CD14-positive monocyte (primary cell): ENCODE measurements around the gene SNX25. TPM values are rescaled to one million over a fixed set of nuclear protein-coding genes. Genes with fewer than 3 reads are reported as not detected.

Source experiments
- DNase-seq, 3 donors: peaks; one replicate each; pipeline ENCODE4 v3.0.0-alpha.2; 2011 to 2022
- H2AFZ ChIP-seq: 2 replicates; pipeline ENCODE4 v1.6.0; 2012; ENCODE audit warnings: mild to moderate bottlenecking, low read depth, low read length, inconsistent platforms; ENCODE audit not compliant: insufficient read depth, poor library complexity, severe bottlenecking
- H3K27ac ChIP-seq, 2 donors: 1 replicate in 1 of 2; 2 replicates in 1 of 2; pipeline ENCODE4 v1.5.1; 2012 to 2013; ENCODE audit warnings: low read length in 2 of 2, control low read depth in 1 of 2, inconsistent platforms in 1 of 2, low read depth in 1 of 2, mild to moderate bottlenecking in 1 of 2
- H3K27me3 ChIP-seq, 2 donors: one replicate each; pipeline versions ENCODE4 v1.6.0 to v1.6.1; 2011 to 2013; ENCODE audit warnings: low read length in 2 of 2; ENCODE audit not compliant: control insufficient read depth in 2 of 2, insufficient read depth in 2 of 2
- H3K36me3 ChIP-seq, 2 donors: replicated peaks in 1 of 2; 1 replicate in 1 of 2; 2 replicates in 1 of 2; pipeline versions ENCODE4 v1.5.1 to v1.6.1; 2012 to 2013; ENCODE audit warnings: low read length in 2 of 2, control low read depth in 1 of 2, inconsistent platforms in 1 of 2, mild to moderate bottlenecking in 1 of 2; ENCODE audit not compliant: insufficient read depth in 2 of 2, control insufficient read depth in 1 of 2
- H3K4me1 ChIP-seq, 2 donors: 1 replicate in 1 of 2; 2 replicates in 1 of 2; pipeline versions ENCODE4 v1.5.1 to v1.6.1; 2012 to 2013; ENCODE audit warnings: low read length in 2 of 2, control low read depth in 1 of 2, inconsistent platforms in 1 of 2, mild to moderate bottlenecking in 1 of 2, moderate library complexity in 1 of 2; ENCODE audit not compliant: insufficient read depth in 2 of 2, control insufficient read depth in 1 of 2
- H3K4me2 ChIP-seq: replicated peaks from 2 replicates; pipeline ENCODE3; 2012; ENCODE audit warnings: low read length, moderate library complexity, mild to moderate bottlenecking; ENCODE audit not compliant: poor library complexity, severe bottlenecking; ENCODE audit errors: extremely low read depth
- H3K4me3 ChIP-seq, 3 experiments: fragments of 200-600 bp in 1 of 3; sonication (generic) in 1 of 3; replicated peaks in 1 of 3; 1 replicate in 2 of 3; 2 replicates in 1 of 3; pipeline ENCODE4 v1.5.1; 2011 to 2013; ENCODE audit warnings: low read length in 3 of 3, mild to moderate bottlenecking in 3 of 3, control low read depth in 2 of 3, low read depth in 2 of 3, inconsistent platforms in 1 of 3, moderate library complexity in 1 of 3
- H3K79me2 ChIP-seq: 2 replicates; pipeline ENCODE4 v1.6.0; 2012; ENCODE audit warnings: mild to moderate bottlenecking, control low read depth, inconsistent platforms, low read length, moderate library complexity; ENCODE audit not compliant: insufficient read depth
- H3K9ac ChIP-seq: 2 replicates; pipeline ENCODE4 v1.6.0; 2017; ENCODE audit warnings: low read length, mild to moderate bottlenecking; ENCODE audit not compliant: insufficient read depth, poor library complexity, severe bottlenecking
- H3K9me3 ChIP-seq, 2 donors: replicated peaks in 1 of 2; 1 replicate in 1 of 2; 2 replicates in 1 of 2; pipeline versions ENCODE4 v1.5.1 to v1.6.1; 2012 to 2013; ENCODE audit warnings: low read length in 2 of 2, control low read depth in 1 of 2; ENCODE audit not compliant: control insufficient read depth in 1 of 2, insufficient read depth in 1 of 2
- H4K20me1 ChIP-seq: 2 replicates; pipeline ENCODE4 v1.6.0; 2012; ENCODE audit warnings: mild to moderate bottlenecking, low read length, control low read depth, moderate library complexity; ENCODE audit not compliant: insufficient read depth
- H3K27ac Mint-ChIP-seq, 7 donors: one replicate each; pipeline ENCODE4 v1.8.0; 2020; ENCODE audit warnings: mild to moderate bottlenecking in 7 of 7, mixed read lengths in 7 of 7, moderate library complexity in 6 of 7, inconsistent platforms in 2 of 7
- H3K27me3 Mint-ChIP-seq, 3 donors: one replicate each; pipeline ENCODE4 v1.8.0; 2021 to 2022; ENCODE audit warnings: low read depth in 3 of 3, mild to moderate bottlenecking in 3 of 3, mixed read lengths in 3 of 3, moderate library complexity in 3 of 3, inconsistent platforms in 1 of 3
- H3K36me3 Mint-ChIP-seq, 2 donors: one replicate each; pipeline ENCODE4 v1.8.0; 2020; ENCODE audit warnings: mixed read lengths in 2 of 2, inconsistent platforms in 1 of 2, mild to moderate bottlenecking in 1 of 2
- H3K4me1 Mint-ChIP-seq: one replicate; pipeline ENCODE4 v1.8.0; 2020; ENCODE audit warnings: mild to moderate bottlenecking, mixed read lengths
- H3K4me3 Mint-ChIP-seq, 2 donors: one replicate each; pipeline ENCODE4 v1.8.0; 2020; ENCODE audit warnings: mild to moderate bottlenecking in 2 of 2, mixed read lengths in 2 of 2, moderate library complexity in 1 of 2
- H3K9me3 Mint-ChIP-seq, 7 donors: one replicate each; pipeline ENCODE4 v1.8.0; 2020 to 2022; ENCODE audit warnings: mixed read lengths in 7 of 7, mild to moderate bottlenecking in 6 of 7, moderate library complexity in 6 of 7, inconsistent platforms in 2 of 7
- CTCF ChIP-seq: fragments of 200-600 bp; IDR thresholded peaks from one replicate; pipeline ENCODE4 v1.8.0; 2022; ENCODE audit warnings: antibody characterized with exemption, mild to moderate bottlenecking
- WGBS: methylation state at CpG from one replicate; pipeline ENCODE4 v1.1.5; 2013; ENCODE audit warnings: missing lambda C conversion rate; ENCODE audit not compliant: insufficient coverage; 5-methylcytosine and 5-hydroxymethylcytosine counted together
- intact Hi-C, 2 donors: fragments of 100-400 bp; cut with micrococcal nuclease; formaldehyde crosslinking; loops; one replicate each; pipeline versions ENCODE4 v1.15.0 to v1.15.1; 2023
- polyA plus RNA-seq, 3 donors: library from polyadenylated mRNA; depleted of rRNA in 1 of 3; unstranded in 2 of 3; stranded (reverse) in 1 of 3; fragments of 300-500 nt in 2 of 3; fragments of >200 nt in 1 of 3; fragmentation: Illumina TruSeq in 2 of 3; gene quantifications; 1 replicate in 2 of 3; 2 replicates in 1 of 3; pipeline ENCODE4 v1.2.3, GENCODE V29; 2012 to 2021

SNX25 gene
- polyA plus RNA-seq, 3 donors = 0.31 to 0.40 (median 0.36) TPM

DNA sequence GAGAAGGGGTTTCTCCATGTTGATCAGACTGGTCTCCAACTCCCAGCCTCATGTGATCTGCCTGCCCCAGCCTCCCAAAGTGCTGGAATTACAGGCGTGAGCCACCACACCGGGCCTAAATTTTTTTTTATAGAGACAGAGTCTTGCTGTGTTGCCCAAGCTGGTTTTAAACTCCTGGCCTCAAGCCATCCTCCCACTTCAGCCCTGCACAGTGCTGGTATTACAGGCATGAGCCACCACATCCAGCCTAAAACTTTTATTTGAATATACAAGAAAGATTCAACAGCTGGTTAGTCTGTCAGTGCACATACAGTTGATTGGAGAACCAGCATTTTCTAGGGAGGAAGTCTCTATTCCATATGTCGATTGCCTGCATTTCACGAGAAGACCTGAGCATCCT is 95.1 kb downstream of the SNX25 start:
- DNase-seq = no peak
- H3K4me2 ChIP-seq = no peak overlapping the region
- no peak overlapping the region for H2AFZ ChIP-seq
- no peaks in the 10 kb centered on the region for H3K9me3 ChIP-seq
- 93% methylated on average over 4 of the region's 4 CpGs for WGBS
- peaks cover 0 to 1% (median under 1%) of the 10 kb centered on the region in 3 donors for H3K27me3 Mint-ChIP-seq
- H3K4me1 Mint-ChIP-seq = peaks cover under 1% of the 10 kb centered on the region
- no peak overlapping the region for H3K27ac ChIP-seq
- H3K79me2 ChIP-seq = no peaks in the 10 kb centered on the region
- no peaks in the 10 kb centered on the region for H3K27me3 ChIP-seq
- H4K20me1 ChIP-seq = no peaks in the 10 kb centered on the region
- H3K27ac Mint-ChIP-seq = no peak overlapping the region
- H3K4me1 ChIP-seq = no peaks in the 10 kb centered on the region
- no peak overlapping the region for H3K4me3 Mint-ChIP-seq
- H3K4me3 ChIP-seq = no peak overlapping the region
- no peaks in the 10 kb centered on the region for H3K9me3 Mint-ChIP-seq
- no peaks in the 10 kb centered on the region for H3K36me3 ChIP-seq
- H3K9ac ChIP-seq = no peak overlapping the region
- no peaks in the 10 kb centered on the region for H3K36me3 Mint-ChIP-seq
- TF ChIP-seq CTCF = no peak
- intact Hi-C loops = no loop called here

- Histone ChIP-seq H3K27me3 (no peaks in the 10 kb centered on the region), H3K4me2 (no peak overlapping the region), H2AFZ (no peak overlapping the region), H3K9ac (no peak overlapping the region), H3K9me3 (no peaks in the 10 kb centered on the region), H3K79me2 (no peaks in the 10 kb centered on the region), H3K4me3 (no peak overlapping the region), H3K36me3 (no peaks in the 10 kb centered on the region), H4K20me1 (no peaks in the 10 kb centered on the region), H3K4me1 (no peaks in the 10 kb centered on the region), H3K27ac (no peak overlapping the region)
- Mint-ChIP-seq H3K36me3 (no peaks in the 10 kb centered on the region), H3K4me1 (peaks cover 2% of the 10 kb centered on the region), H3K9me3 (no peaks in the 10 kb centered on the region), H3K27ac (no peak overlapping the region), H3K27me3 (peaks cover 1 to 3% (median 2%) of the 10 kb centered on the region in 3 donors), H3K4me3 (no peak overlapping the region)
- intact Hi-C loops = no loop called here
- no peak for TF ChIP-seq CTCF
- no peak for DNase-seq
- WGBS = 57% methylated on average over 1 of the region's 5 CpGs
Measured at GRCh38 chr4:185304944-185305690, 95.7 kb downstream of the SNX25 start.
